B cell (primary cell): ENCODE data around the gene MEG3.

Source experiments
- CTCF ChIP-seq: fragments of 200-600 bp; IDR thresholded peaks from one replicate; pipeline ENCODE4 v1.8.0; 2022; ENCODE audit warnings: antibody characterized with exemption, mild to moderate bottlenecking
- EZH2 ChIP-seq: IDR thresholded peaks from 2 replicates; pipeline ENCODE4 v1.6.1; 2012; ENCODE audit warnings: borderline replicate concordance, low read depth, mild to moderate bottlenecking, moderate library complexity, low read length; ENCODE audit not compliant: insufficient read depth, poor library complexity, severe bottlenecking

GRCh38 chr14:100875861-100876590, 50.1 kb downstream of the MEG3 start:
- TF ChIP-seq CTCF (no peak), EZH2 (no peak)
